ENCODE results near the gene FGGY. TPM values are rescaled to one million over a fixed set of nuclear protein-coding genes. Genes with fewer than 3 reads are reported as not detected.

Gene FGGY
- total and polyA plus RNA-seq, 2 donors (not counting 3 experiments of a cell fraction or from before 2014, with no cell fraction given), result 5.6 to 6.4 TPM

- H4K20me1 ChIP-seq (replicated peaks; ENCODE audit: control insufficient read depth, extremely low read depth, insufficient read depth, low read length), result no peaks in the 10 kb centered on the region
- no peak overlapping the region for H3K9ac ChIP-seq (replicated peaks; ENCODE audit: extremely low read depth, insufficient read depth, low read length)
- no TSS peak for BruUV-seq (replicated peaks)
- no peaks in the 10 kb centered on the region for H3K36me3 ChIP-seq (ENCODE audit: control insufficient read depth in 2 of 2, extremely low read depth in 1 of 2, insufficient read depth in 2 of 2, low read length in 2 of 2)
- H2AFZ ChIP-seq (ENCODE audit: low read depth, low read length), result no peak overlapping the region
- POLR2A ChIA-PET, result no interaction called here
- H3K4me3 ChIP-seq (replicated peaks in 1 of 3; ENCODE audit: insufficient read depth in 1 of 3, low read depth in 1 of 3, low read length in 3 of 3), result no peak overlapping the region
- FAIRE-seq, result no peak
- no peak for TF ChIP-seq EZH2 (IDR thresholded peaks at IDR 0.05; ENCODE audit: borderline replicate concordance, low read depth, low read length, severe bottlenecking)
- TF ChIP-seq MYC (IDR thresholded peaks at IDR 0.05; ENCODE audit: low read depth, low read length), result no peak
- TF ChIP-seq JUN (IDR thresholded peaks at IDR 0.05; ENCODE audit: borderline replicate concordance, insufficient read depth, insufficient read length, low read depth), result no peak
- no peak for TF ChIP-seq CTCF (IDR thresholded peaks at IDR 0.05; ENCODE audit: extremely low read depth in 1 of 2, insufficient read depth in 1 of 2, low read depth in 1 of 2, low read length in 2 of 2)
- TF ChIP-seq POLR2AphosphoS5 (IDR thresholded peaks at IDR 0.05; ENCODE audit: insufficient read depth, low read depth, low read length), result no peak
- no peak for TF ChIP-seq MAX (IDR thresholded peaks at IDR 0.05; ENCODE audit: insufficient read depth, insufficient read length)
- no peak for TF ChIP-seq GATA2 (IDR thresholded peaks at IDR 0.05; ENCODE audit: insufficient read depth, insufficient read length, low read depth, low read length)
- TF ChIP-seq FOS (IDR thresholded peaks at IDR 0.05; ENCODE audit: borderline replicate concordance, insufficient read depth, low read length), result no peak
- TF ChIP-seq POLR2A (IDR thresholded peaks at IDR 0.05; ENCODE audit: low read depth, low read length), result no peak
- intact Hi-C loops (cut with micrococcal nuclease), result no loop called here
- H3K79me2 ChIP-seq (ENCODE audit: control insufficient read depth, insufficient read depth, low read length), result no peaks in the 10 kb centered on the region
- H3K27me3 ChIP-seq (ENCODE audit: control insufficient read depth in 2 of 2, insufficient read depth in 2 of 2, low read length in 2 of 2), result no peaks in the 10 kb centered on the region
- H3K9me1 ChIP-seq (replicated peaks; ENCODE audit: control insufficient read depth, extremely low read depth, insufficient read depth, low read length), result no peaks in the 10 kb centered on the region
- dilution Hi-C loops (cut with MboI; ENCODE audit: extremely low pct_ligation_motif_present, low sequenced_read_pairs), result no loop called here
- DNase-seq (ENCODE audit: low read depth, low spot score), result no peak
- no peaks in the 10 kb centered on the region for H3K9me3 ChIP-seq (replicated peaks; ENCODE audit: control insufficient read depth, insufficient read depth, low read length)
- H3K27ac ChIP-seq (ENCODE audit: insufficient read depth, low read depth, low read length), result no peak overlapping the region
- CTCF ChIA-PET, result no interaction called here
- no peaks in the 10 kb centered on the region for H3K4me1 ChIP-seq (ENCODE audit: control insufficient read depth, extremely low read depth, insufficient read depth, low read length)
- H3K4me2 ChIP-seq (ENCODE audit: insufficient read depth, low read length), result no peak overlapping the region
Observed at GRCh38 chr1:59412718-59413326, 115.9 kb downstream of the FGGY start.

Measured in endothelial cell of umbilical vein (primary cell).